Glutamatergic neuron (in vitro differentiated cells): ENCODE results near the gene HOXA11. TPM values are rescaled to one million over a fixed set of nuclear protein-coding genes. Genes with fewer than 3 reads are reported as not detected.

ENCODE experiments used
- DNase-seq: peaks from one replicate; pipeline ENCODE4 v3.0.0; 2022
- H3K27ac Mint-ChIP-seq: one replicate; pipeline ENCODE4 v1.8.0; 2020; ENCODE audit warnings: mild to moderate bottlenecking, mixed read lengths, inconsistent platforms; ENCODE audit not compliant: unreplicated experiment
- H3K27me3 Mint-ChIP-seq: one replicate; pipeline ENCODE4 v1.8.0; 2020; ENCODE audit warnings: mild to moderate bottlenecking, moderate library complexity, mixed read lengths, inconsistent platforms; ENCODE audit not compliant: unreplicated experiment
- H3K36me3 Mint-ChIP-seq: one replicate; pipeline ENCODE4 v1.8.0; 2020; ENCODE audit warnings: mild to moderate bottlenecking, mixed read lengths, inconsistent platforms; ENCODE audit not compliant: unreplicated experiment
- H3K4me1 Mint-ChIP-seq: one replicate; pipeline ENCODE4 v1.8.0; 2020; ENCODE audit warnings: mild to moderate bottlenecking, low read depth, mixed read lengths, inconsistent platforms; ENCODE audit not compliant: unreplicated experiment
- H3K4me3 Mint-ChIP-seq: one replicate; pipeline ENCODE4 v1.8.0; 2020; ENCODE audit warnings: mild to moderate bottlenecking, mixed read lengths, inconsistent platforms; ENCODE audit not compliant: unreplicated experiment
- H3K9me3 Mint-ChIP-seq: one replicate; pipeline ENCODE4 v1.8.0; 2020; ENCODE audit warnings: mild to moderate bottlenecking, moderate library complexity, mixed read lengths, inconsistent platforms; ENCODE audit not compliant: unreplicated experiment
- total RNA-seq: library from RNA; stranded (reverse); fragmentation: NEBNext Ultra II Directional; extraction: Animal tissue kit (Norgen Biotek cat#: 25700); gene quantifications from one replicate; pipeline ENCODE4 v1.2.1, GENCODE V29; 2021; ENCODE audit not compliant: unreplicated experiment
- TF ChIP-seq, protein P1 (sequence below): fragments of 200-600 bp; sonication (generic); IDR thresholded peaks from one replicate; pipeline ENCODE4 v1.5.0; 2021; ENCODE audit not compliant: partially characterized antibody, unreplicated experiment

The HOXA11 gene
- total RNA-seq, 1 donor from 2014 or later = not detected

GRCh38 chr7:27202862-27203134 is 17.8 kb upstream of the HOXA11 start:
- no peak for DNase-seq
- Mint-ChIP-seq H3K27me3 (peaks cover 65% of the 10 kb centered on the region), H3K36me3 (no peaks in the 10 kb centered on the region), H3K27ac (no peak overlapping the region), H3K4me3 (no peak overlapping the region), H3K9me3 (peaks cover 17% of the 10 kb centered on the region), H3K4me1 (peaks cover 3% of the 10 kb centered on the region)
- TF ChIP-seq, protein P1, sequence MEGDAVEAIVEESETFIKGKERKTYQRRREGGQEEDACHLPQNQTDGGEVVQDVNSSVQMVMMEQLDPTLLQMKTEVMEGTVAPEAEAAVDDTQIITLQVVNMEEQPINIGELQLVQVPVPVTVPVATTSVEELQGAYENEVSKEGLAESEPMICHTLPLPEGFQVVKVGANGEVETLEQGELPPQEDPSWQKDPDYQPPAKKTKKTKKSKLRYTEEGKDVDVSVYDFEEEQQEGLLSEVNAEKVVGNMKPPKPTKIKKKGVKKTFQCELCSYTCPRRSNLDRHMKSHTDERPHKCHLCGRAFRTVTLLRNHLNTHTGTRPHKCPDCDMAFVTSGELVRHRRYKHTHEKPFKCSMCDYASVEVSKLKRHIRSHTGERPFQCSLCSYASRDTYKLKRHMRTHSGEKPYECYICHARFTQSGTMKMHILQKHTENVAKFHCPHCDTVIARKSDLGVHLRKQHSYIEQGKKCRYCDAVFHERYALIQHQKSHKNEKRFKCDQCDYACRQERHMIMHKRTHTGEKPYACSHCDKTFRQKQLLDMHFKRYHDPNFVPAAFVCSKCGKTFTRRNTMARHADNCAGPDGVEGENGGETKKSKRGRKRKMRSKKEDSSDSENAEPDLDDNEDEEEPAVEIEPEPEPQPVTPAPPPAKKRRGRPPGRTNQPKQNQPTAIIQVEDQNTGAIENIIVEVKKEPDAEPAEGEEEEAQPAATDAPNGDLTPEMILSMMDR = no peak

- Mint-ChIP-seq H3K27ac (no peak overlapping the region), H3K36me3 (no peaks in the 10 kb centered on the region), H3K9me3 (peaks cover 17% of the 10 kb centered on the region), H3K4me1 (peaks cover 3% of the 10 kb centered on the region), H3K27me3 (peaks cover 62% of the 10 kb centered on the region), H3K4me3 (no peak overlapping the region)
- no peak for DNase-seq
- TF ChIP-seq, protein P1 = no peak
Observed at GRCh38 chr7:27202018-27202861, 17.2 kb upstream of the HOXA11 start.

DNA sequence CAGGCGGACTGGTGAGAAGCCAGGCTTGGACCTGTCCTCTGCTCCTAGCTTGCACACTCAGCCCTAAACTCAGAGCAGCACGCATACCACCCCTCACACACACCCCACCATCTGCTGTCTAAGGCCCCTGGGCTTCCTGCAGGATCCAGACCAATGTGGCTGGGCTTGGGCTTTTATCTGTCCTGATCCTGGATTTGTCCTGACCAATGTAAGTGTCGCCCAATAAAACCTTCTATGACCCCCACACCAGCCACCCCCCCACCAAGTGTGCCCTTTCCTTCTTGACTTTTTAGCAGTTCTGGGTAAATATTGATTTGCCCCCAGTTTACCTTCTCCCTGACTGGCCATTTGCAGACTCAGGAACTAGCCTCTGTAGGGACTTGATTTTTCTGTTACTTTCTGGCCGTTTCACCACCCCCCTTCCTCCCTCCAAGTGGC is 16.6 kb upstream of the HOXA11 start:
- H3K36me3 Mint-ChIP-seq = no peaks in the 10 kb centered on the region
- peaks cover 3% of the 10 kb centered on the region for H3K4me1 Mint-ChIP-seq
- H3K4me3 Mint-ChIP-seq = no peak overlapping the region
- peaks cover 17% of the 10 kb centered on the region for H3K9me3 Mint-ChIP-seq
- no peak for DNase-seq
- H3K27me3 Mint-ChIP-seq = peaks cover 59% of the 10 kb centered on the region
- no peak overlapping the region for H3K27ac Mint-ChIP-seq
- TF ChIP-seq, protein P1 = no peak

GRCh38 chr7:27200761-27201579 is 15.9 kb upstream of the HOXA11 start:
- DNase-seq = no peak
- Mint-ChIP-seq H3K4me3 (peak overlapping the region; percentile 80), H3K36me3 (no peaks in the 10 kb centered on the region), H3K27ac (no peak overlapping the region), H3K27me3 (peaks cover 55% of the 10 kb centered on the region), H3K4me1 (peaks cover 3% of the 10 kb centered on the region), H3K9me3 (peaks cover 17% of the 10 kb centered on the region)
- TF ChIP-seq, protein P1 = no peak
